Glutamatergic neuron (in vitro differentiated cells): Measurements from ENCODE around the gene CCDC27. TPM values are rescaled to one million over a fixed set of nuclear protein-coding genes. Genes with fewer than 3 reads are reported as not detected.

Experiments used
- DNase-seq: peaks from one replicate; pipeline ENCODE4 v3.0.0; 2022
- H3K27ac Mint-ChIP-seq: one replicate; pipeline ENCODE4 v1.8.0; 2020; ENCODE audit warnings: mild to moderate bottlenecking, mixed read lengths, inconsistent platforms; ENCODE audit not compliant: unreplicated experiment
- H3K27me3 Mint-ChIP-seq: one replicate; pipeline ENCODE4 v1.8.0; 2020; ENCODE audit warnings: mild to moderate bottlenecking, moderate library complexity, mixed read lengths, inconsistent platforms; ENCODE audit not compliant: unreplicated experiment
- H3K36me3 Mint-ChIP-seq: one replicate; pipeline ENCODE4 v1.8.0; 2020; ENCODE audit warnings: mild to moderate bottlenecking, mixed read lengths, inconsistent platforms; ENCODE audit not compliant: unreplicated experiment
- H3K4me1 Mint-ChIP-seq: one replicate; pipeline ENCODE4 v1.8.0; 2020; ENCODE audit warnings: mild to moderate bottlenecking, low read depth, mixed read lengths, inconsistent platforms; ENCODE audit not compliant: unreplicated experiment
- H3K4me3 Mint-ChIP-seq: one replicate; pipeline ENCODE4 v1.8.0; 2020; ENCODE audit warnings: mild to moderate bottlenecking, mixed read lengths, inconsistent platforms; ENCODE audit not compliant: unreplicated experiment
- H3K9me3 Mint-ChIP-seq: one replicate; pipeline ENCODE4 v1.8.0; 2020; ENCODE audit warnings: mild to moderate bottlenecking, moderate library complexity, mixed read lengths, inconsistent platforms; ENCODE audit not compliant: unreplicated experiment
- total RNA-seq: library from RNA; stranded (reverse); fragmentation: NEBNext Ultra II Directional; extraction: Animal tissue kit (Norgen Biotek cat#: 25700); gene quantifications from one replicate; pipeline ENCODE4 v1.2.1, GENCODE V29; 2021; ENCODE audit not compliant: unreplicated experiment
- TF ChIP-seq, protein P1 (sequence below): fragments of 200-600 bp; sonication (generic); IDR thresholded peaks from one replicate; pipeline ENCODE4 v1.5.0; 2021; ENCODE audit not compliant: partially characterized antibody, unreplicated experiment

The CCDC27 gene
- total RNA-seq, 1 donor from 2014 or later = not detected

DNA sequence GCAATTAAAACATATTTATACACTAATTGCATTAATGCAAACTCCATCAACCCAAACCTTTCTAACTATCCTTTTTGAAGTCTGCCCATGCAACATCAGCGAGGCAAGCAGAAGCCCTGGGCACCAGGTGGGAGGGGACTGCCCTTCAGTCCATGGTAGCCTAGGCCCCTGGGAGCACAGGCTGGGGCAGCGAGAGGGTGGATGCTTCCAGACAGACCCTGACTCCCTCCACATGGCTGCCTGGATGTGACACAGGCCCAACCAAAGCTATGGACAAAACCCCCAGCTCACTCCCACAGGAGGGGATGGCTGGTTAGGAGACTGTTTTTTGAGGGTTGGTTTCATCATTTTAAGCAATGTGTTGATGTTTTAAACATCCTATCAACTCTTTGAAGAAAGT, 61.8 kb downstream of the CCDC27 start:
- peaks cover 14% of the 10 kb centered on the region for H3K4me1 Mint-ChIP-seq
- H3K36me3 Mint-ChIP-seq = no peaks in the 10 kb centered on the region
- peaks cover 14% of the 10 kb centered on the region for H3K27me3 Mint-ChIP-seq
- TF ChIP-seq, protein P1, sequence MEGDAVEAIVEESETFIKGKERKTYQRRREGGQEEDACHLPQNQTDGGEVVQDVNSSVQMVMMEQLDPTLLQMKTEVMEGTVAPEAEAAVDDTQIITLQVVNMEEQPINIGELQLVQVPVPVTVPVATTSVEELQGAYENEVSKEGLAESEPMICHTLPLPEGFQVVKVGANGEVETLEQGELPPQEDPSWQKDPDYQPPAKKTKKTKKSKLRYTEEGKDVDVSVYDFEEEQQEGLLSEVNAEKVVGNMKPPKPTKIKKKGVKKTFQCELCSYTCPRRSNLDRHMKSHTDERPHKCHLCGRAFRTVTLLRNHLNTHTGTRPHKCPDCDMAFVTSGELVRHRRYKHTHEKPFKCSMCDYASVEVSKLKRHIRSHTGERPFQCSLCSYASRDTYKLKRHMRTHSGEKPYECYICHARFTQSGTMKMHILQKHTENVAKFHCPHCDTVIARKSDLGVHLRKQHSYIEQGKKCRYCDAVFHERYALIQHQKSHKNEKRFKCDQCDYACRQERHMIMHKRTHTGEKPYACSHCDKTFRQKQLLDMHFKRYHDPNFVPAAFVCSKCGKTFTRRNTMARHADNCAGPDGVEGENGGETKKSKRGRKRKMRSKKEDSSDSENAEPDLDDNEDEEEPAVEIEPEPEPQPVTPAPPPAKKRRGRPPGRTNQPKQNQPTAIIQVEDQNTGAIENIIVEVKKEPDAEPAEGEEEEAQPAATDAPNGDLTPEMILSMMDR = no peak
- peaks cover 4% of the 10 kb centered on the region for H3K9me3 Mint-ChIP-seq
- no peak overlapping the region for H3K27ac Mint-ChIP-seq
- no peak overlapping the region for H3K4me3 Mint-ChIP-seq
- DNase-seq = no peak

DNA sequence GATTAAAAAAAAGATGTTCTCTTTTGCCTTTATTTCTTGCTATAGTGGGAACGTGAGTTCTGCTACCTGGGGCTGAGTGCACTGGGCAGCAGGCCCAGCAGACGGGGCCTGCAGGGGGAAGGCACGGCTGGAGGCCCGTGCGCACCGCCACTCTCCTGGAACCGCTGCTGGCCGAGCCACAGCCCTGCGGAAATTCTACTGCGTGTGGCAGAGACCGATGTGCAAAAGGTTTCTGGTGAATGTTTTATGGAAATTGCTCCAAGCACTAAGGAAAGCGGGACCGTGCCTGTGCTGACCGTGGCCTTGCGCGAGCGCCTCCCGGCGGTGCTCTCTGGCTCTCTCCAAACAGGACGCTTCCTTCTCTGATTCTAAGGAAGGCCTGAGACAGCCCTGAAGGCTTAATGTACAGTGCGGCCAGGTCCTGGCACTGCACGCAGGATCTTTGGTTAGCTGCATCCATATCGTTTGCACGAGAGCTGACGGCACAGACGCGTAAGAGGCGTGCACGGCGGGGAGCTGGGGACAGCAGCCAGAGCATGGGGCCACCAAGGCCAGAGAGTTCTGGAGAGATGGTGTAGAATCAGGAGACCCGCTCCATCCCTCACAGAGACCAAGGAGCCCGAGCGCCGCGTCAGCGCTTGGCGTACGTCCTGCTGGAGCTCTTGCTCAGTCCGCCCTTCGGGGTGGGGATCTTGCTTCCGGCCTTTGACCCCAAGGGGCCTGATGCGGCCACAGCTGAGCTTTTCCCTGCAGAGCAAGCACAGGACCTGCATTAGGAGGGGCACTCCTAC, 62.7 kb downstream of the CCDC27 start:
- peaks cover 15% of the 10 kb centered on the region for H3K27me3 Mint-ChIP-seq
- no peaks in the 10 kb centered on the region for H3K36me3 Mint-ChIP-seq
- H3K27ac Mint-ChIP-seq = no peak overlapping the region
- peaks cover 5% of the 10 kb centered on the region for H3K9me3 Mint-ChIP-seq
- DNase-seq = no peak
- H3K4me3 Mint-ChIP-seq = no peak overlapping the region
- peaks cover 23% of the 10 kb centered on the region for H3K4me1 Mint-ChIP-seq
- TF ChIP-seq, protein P1 = no peak

DNA sequence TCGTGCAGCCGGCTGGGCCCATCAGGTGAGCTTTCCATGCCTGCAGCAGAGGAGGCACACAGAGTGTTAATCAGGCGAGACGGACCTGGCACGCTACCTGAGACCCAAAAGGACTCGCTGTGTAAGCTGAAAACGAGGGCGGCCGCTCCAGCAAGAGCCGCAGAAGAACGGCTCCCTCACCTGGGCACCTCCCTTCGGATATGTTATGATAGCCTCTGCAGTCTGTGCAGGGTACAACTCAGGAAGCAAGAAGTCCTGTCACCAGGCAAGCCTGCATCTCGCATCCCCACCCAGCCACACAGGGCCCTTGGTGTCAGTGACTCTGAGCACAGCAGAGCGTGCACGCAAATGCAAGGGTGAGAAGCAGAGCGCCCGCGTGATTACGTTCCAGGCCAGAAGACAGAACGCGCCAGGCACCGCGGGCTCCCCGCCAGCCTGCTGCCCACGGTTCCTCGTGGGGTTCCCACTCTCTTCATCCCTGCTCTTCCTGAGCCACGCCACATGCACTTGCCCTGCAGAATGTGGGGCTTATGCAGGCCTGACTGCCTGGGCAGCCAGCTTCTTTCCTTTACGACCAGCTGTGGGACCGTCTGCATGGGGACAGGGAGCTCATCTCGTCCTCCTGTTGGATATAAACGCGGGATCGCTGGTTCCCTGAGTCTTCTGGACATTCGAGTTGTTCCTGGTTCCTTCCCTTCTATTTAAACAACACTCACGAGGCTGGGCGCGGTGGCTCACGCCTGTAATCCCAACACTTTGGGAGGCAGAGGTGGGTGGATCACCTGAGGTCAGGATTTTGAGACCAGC, 64.3 kb downstream of the CCDC27 start:
- TF ChIP-seq, protein P1 = no peak
- Mint-ChIP-seq H3K4me1 (peaks cover 38% of the 10 kb centered on the region), H3K27ac (no peak overlapping the region), H3K9me3 (peaks cover 17% of the 10 kb centered on the region), H3K36me3 (no peaks in the 10 kb centered on the region), H3K27me3 (peaks cover 25% of the 10 kb centered on the region), H3K4me3 (no peak overlapping the region)
- no peak for DNase-seq

DNA sequence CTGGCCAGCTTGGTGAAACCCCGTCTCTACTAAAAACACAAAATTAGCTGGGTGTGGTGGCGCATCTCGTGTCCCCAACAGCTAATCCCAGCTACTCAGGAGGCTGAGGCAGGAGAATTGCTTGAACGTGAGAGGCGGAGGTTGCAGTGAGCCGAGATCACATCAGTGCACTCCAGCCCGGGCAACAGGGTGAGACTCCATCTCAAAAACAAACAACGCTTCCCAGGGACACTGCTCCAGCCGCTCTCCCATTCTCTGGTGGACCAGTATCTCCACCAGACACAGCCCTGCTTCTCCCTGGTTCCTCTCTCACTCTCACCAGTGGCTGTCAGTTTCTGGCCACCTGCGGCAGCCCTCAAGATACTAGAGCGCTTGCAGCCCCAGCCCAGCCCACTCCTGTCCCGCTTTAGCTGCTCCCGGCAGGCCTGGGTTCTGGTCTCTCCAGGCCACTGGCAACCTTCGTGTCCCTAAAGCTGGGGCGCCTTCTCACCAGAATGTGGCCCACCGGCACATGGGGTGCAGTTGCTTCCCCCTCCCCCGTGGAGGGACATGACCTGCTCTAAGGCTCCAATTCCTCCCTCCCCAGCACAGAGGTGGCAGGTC, 65.0 kb downstream of the CCDC27 start:
- Mint-ChIP-seq H3K4me3 (no peak overlapping the region), H3K27ac (peak overlapping the region; percentile 12), H3K9me3 (peaks cover 21% of the 10 kb centered on the region), H3K27me3 (peaks cover 28% of the 10 kb centered on the region), H3K36me3 (no peaks in the 10 kb centered on the region), H3K4me1 (peaks cover 45% of the 10 kb centered on the region)
- TF ChIP-seq, protein P1 = no peak
- no peak for DNase-seq
